Stimulated activated CD4-positive, alpha-beta T cell treated with anti-CD3 and anti-CD28 coated beads, Interleukin-4, amount 100 ng/mL, for 4 hours (primary cell): ENCODE measurements around the gene MGAT4A.
"Not testable (repeated sequence)": the region's sequence is repeated elsewhere in the genome, so short reads cannot be mapped to it uniquely, and the experiment has no call there.

ENCODE experiments used
- DNase-seq, 2 experiments: peaks; one replicate each; pipeline ENCODE4 v3.0.0-alpha.2; 2020

MGAT4A gene

DNA sequence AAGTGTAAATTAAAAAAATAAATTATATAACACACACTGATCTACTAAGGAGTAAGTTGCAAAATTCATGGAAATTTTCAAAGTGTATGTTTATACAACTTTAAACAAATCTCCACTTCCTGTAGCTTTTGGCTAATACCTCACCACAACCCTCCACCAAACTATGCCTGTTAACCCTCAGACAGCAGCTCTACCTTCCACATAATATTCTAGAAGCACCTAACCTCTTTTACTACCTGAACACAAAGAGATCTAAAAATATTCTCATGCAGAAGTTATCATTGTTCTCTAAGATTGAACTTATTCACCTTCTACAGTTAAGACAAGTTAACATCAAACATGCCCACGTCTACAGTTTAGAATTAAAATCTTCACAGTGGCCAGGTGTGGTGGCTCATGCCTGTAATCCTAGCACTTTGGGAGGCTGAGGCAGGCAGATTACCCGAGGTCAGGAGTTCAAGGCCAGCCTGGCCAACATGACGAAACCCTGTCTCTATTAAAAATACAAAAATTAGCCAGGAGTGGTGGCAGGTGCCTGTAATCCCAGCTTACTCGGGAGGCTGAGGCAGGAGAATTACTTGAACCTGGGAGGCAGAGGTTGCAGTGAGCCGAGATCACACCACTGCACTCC is 2.7 kb downstream of the MGAT4A start:
- DNase-seq: not testable (repeated sequence)

DNA sequence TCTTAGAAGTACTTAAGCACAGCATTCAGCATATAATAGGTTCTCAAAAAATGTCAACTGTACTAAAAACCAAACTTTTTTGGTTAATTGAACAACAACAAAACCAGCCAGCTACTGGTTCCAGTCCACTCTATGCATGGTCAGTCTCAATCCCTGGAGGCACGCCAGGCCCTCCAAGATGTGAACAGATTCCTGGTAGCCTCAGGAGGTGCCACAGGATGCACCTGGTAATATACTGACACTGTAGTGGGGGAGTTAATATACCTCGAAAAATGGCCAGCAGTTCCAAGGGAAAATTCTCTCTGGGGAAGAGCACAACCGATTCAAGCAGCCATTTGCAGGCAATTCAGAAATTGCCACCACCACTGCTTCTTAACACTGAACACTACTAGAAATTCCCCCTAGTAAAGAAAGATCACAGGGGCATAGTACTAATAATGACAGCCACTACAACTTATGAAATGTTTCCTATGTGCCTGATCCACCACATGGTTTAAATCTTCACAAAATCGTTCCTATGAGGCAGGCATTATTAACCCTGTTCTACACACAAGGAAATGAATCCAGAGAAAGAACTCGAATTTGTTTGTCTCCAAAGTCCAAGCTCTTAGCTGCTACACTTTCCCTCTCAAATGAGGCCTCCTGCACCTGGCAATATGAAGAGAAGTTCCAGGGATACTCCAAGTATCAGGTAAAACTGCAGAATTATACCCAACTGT is 3.4 kb downstream of the MGAT4A start:
- DNase-seq: no peak

DNA sequence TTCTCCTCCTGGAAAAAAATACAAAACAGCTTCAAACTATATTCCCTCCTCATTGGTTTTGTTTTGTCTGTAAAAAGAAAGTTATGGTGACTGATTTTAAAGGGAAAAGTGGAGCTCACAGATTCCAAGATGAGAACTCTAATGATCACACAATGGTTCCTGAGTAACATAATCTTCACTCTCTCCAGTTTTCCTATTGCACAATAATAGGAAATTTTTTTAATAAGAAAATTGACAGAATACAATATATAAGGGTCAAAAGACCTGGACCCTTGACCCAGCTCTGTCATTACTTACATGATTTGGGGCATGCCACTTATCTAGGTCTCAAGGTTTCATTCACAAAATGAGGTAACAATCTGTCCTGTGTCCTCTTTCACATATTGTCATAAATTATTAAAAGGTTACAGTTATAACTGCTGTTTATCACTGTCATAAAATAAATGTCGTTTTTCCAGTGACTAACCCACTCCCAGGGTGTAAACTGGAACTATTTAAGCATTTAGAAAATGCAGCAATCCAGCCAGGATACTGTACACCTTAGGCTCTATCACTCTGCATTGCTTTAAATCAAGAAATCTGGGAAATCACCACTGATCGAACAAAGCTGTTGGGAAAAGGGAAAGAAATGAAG is 4.1 kb downstream of the MGAT4A start:
- no peak for DNase-seq

DNA sequence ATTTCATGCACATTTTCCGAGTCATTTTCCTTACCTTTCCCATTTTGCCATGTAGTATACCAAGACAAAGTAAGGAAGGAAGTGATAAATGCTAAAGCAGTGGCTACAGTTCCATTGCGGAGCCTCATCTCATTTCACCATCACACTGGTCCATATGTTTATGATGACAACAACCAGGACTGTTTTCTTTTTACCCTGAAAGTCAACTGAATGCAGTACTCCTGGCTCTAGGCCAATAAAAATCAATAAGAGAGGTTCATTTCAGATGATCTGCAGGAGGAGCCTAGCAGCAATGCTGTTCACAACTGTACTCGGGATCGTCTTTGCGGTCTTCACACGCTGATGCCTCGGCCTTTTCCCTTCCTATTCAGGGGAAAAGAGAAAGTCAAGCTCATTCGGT is 4.7 kb downstream of the MGAT4A start:
- no peak for DNase-seq

DNA sequence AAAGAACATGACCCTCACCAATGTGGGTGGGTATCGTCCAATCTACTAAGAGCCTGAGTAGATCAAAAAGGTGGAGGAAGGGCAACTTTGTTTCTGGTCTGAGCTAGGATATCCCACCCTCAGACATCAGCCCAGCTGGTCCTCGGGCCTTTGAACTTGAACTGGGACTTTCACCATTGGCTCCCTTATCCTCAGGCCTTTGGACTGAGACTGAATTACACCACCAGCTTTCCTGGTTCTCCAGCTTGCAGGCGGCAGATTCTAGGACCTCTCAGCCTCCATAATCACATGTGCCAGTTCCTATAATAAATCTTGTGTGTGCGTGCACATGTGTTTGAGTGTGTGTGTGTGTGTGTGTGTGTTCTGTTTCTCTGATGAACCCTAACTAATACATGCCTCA is 10.6 kb downstream of the MGAT4A start:
- DNase-seq: no peak

DNA sequence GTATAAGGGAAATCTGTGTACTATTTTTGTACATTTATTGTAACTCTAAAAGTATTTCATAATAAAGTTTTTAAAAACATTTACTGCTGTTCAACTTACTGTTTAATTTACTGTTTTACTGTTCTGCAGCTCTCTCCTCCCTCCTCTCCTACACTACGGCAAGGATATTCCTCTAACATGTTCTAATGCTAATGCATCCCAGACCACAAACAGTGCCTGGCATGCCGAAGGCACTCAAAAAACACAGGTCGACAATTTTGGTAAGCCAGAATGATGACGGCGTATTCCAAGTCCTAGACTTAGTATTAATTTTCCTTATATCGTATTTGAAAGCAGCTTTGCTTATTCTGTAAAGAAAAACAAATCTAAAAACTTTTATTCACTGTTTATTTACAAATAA is 13.3 kb downstream of the MGAT4A start:
- no peak for DNase-seq

DNA sequence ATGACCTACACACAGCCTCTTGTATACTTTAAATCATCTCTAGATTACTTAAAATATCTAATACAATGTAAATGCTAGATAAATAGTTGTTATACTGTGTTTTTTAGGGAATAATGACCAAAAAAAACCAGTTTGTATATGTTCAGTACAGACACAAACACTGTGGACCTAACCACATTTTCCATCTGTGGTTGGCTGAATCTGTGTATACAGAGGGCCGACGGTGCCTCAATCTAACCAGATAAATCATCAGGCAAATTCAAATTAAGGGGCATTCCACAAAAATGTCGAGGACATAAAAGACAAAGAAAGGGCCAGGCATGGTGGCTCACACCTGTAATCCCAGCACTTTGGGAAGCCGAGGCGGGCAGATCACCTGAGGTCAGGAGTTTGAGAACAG is 14.1 kb downstream of the MGAT4A start:
- DNase-seq: no peak

DNA sequence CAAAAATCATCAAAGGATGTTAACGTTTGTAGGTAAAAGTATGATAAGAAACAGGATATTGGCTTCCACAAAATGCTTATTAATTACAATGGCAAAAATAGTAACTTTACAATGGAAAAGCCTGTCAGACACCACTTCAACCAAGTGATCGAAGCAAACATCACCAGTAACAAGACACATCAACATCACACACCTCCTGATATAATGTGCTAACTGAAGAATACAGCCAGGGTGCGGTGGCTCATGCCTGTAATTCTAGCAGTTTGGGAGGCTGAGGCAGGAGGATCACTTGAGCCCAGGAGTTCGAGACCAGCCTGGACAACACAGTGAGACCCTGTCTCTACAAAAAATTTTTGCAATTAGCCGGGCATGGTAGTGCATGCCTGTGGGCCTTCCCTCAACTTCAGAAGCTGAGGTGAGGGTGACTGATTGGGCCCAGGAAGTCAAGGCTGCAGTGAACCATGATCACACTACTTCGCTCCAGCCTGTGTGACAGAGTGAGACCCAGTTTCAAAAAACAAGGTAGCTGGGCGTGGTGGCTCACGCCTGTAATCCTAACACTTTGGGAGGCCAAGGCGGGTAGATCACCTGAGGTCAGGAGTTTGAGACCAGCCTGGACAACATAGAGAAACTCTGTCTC is 15.0 kb downstream of the MGAT4A start:
- no peak for DNase-seq

DNA sequence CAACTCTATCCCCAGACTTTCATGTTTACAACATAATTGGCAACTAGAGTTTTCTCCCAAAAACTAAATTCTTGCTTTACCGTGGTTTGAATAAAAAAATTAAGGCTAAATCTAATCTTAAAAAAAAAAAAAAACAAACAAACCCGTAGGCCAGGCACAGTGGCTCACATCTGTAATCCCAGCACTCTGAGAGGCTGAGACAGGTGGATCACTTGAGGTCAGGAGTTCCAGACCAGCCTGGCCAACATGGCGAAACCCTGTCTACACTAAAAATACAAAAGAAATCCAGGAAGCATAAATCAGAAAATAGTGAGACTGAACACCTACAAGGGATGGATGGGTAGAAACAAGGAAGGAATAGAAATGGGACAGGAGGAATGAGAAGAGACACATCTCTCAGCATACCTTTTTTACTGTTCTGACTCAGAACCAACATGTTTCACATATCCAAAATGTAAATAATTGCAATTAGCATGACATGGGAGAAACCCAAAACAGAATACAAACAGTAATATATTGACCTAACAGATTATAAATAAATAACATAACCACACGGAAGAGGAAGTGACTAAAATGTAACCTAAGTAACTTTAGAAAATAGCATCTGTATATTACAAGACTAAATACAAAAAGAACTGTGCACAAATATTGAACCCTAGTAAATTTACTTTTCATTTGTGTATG is 17.5 kb downstream of the MGAT4A start:
- DNase-seq: no peak

DNA sequence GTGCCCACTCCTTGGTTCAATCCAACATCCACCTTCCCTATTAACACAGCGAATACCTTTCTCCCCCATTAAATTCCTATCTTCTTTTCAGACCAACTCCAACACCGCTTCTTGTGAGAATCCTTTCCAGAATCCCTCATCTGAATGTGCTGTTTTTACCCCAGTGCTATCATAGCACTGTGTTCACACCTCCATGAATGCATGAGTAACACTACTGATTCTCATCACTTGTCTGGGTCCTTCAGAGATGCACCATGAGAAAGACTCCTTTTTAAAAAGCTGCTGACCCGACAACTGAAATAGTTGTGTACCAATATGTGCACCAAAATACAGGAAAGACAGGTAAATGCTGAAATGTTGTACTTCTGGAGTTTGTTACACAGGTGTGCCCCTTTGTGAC is 18.8 kb downstream of the MGAT4A start:
- DNase-seq: no peak

DNA sequence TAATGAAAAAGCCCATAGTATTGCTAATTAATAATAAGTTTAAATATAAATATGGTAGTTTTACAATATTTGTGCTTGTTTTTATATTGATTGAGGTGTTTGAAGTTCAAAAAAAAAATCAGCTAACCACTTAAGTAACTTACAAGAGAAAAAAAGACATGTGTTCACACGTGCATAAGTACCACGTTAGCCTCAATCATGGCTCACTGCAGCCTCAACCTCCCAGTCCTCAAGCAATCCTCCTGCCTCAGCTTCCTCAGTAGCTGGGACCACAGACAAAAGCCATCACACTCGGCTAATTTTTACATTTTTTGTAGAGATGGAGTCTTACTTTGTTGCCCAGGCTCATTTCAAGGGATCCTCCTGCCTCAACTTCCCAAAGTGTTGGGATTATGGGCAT is 19.4 kb downstream of the MGAT4A start:
- no peak for DNase-seq

DNA sequence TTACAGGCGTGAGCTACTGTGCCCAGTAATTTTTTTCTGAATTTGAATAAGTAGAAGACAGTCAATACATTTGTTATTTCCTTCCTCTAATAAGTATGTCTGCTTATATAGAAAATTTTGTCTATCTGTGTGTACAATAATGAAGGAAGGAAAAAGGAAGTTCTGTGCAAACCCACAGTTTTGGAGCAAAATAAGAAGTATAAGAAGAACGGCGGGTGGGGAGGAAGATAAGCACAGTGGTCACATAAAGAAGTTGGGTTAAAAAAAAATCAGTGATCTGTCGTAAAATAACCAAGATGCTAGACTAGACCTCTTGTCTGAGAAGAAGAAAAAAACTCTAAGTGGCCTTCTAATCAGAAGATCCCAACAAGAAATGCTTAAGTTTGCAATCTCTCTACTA is 20.2 kb downstream of the MGAT4A start:
- DNase-seq: no peak

DNA sequence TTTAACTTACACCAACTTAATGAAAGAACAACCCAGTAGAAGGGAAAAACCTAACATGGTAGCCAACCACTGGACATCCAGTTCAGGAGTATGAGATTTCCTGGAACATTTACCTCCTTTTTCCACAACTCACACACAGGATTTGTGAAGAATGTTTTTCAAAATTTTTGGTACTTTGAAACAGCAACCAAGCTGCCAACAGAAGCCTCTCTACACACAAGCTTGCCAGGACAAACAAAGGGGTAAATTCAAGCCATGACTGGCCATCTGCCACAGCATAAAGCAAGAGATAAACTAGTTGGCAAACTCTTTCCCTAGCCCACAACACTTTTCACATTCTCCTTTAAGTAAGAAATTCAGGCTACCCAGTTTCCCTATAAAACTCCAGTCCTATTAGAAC is 21.4 kb downstream of the MGAT4A start:
- DNase-seq: no peak

DNA sequence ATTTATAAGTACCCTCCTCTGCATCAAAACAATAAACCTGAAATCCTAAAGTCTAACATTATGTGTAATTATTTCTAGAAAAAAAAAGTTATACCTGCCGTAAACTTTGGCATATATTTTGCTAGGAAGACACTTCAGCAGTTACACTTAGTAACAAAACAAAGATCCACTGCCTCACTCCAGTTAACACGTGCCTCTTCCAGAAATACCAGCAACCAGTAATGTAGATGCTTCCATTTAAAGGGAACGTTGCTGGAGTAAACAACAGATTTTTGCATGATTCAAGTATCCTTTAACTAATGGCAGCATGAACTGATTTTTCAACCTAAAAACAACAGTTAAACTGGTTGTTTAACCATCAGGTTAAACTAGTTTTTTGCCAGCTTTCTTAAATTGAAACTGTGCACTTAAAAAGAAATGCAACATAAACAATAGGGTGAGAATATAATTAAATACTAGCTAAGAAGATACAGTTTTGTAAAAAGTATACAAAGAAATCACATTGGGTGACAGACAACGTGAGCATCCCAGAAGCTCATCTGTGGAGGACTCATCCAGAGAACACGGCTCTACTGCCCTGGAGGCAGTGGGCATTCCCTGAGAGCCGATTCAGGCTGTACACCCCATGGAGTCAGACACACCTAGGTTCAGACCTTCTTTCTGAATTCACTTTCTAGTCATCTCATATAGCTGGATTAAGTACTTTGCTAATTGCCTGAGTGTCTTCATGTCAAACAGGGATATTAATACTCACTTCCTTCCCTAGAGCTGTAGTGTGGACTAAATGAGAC is 22.3 kb downstream of the MGAT4A start:
- DNase-seq: no peak

DNA sequence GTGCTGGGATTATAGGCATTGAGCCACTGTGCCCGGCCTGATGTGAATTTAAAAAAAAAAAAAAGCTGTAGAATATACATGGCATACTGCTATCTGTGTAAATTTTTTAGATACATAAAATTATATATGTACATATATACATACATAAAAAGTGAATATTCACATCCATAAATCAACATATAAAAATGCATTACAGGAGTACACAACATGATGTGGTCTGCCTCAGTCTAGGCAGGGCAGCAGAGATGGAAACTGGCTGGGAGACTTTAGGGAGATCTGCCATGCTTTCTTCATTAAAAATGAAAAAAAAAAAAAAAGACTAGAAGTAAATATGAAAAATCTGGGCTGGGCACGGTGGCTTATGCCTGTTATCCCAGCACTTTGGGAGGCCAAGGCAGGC is 24.3 kb downstream of the MGAT4A start:
- no peak for DNase-seq

DNA sequence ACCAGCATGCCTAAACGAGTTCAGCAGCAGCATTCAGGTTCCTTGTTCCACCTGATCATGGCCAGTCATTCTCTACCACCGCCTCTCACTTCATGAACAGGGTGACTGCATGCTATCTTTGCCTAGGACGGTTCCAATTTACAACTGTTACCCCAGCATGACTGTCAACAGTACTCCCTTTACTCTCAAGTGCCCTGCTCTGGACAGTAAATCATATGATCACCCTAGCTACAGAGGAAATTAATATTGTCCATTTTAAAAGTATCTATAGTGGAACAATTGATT is 25.7 kb downstream of the MGAT4A start:
- no peak for DNase-seq

DNA sequence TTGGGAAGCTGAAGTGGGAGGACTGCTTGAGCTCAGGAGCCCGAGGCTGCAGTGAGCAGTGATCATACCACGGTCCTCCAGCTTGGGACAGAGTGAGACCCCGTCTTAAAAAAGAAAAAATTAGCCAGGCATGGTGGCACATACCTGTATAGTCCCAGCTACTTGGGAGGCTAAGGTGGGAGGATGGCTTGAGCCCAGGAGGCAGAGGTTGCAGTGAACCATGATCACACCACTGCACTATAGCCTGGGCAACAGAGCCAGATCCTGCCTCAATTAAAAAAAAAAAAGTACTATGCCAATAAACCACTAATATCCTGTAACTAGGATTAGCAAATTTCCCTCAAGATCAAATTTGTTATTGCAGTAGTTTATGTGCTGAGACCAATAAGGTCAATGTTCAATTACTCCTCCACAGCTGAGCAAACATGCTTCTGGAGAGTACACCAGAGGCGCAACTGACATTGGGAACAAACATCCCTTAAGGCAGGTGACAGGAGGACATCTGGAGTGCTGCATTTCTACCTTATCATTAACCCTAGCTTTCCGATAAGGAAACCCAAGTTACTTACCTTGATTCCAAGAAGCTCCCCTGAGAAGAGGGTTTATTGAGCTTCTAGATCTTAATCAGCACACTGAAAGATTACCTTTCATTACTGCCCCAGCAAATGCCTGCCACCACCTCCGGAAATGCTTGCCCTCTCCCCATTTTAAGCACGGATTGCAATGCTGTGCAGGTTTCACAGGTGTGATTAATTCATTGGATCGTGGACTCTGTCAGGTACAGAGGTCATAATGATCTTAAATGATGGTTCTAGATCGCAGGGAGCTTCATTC is 26.2 kb downstream of the MGAT4A start:
- no peak for DNase-seq

DNA sequence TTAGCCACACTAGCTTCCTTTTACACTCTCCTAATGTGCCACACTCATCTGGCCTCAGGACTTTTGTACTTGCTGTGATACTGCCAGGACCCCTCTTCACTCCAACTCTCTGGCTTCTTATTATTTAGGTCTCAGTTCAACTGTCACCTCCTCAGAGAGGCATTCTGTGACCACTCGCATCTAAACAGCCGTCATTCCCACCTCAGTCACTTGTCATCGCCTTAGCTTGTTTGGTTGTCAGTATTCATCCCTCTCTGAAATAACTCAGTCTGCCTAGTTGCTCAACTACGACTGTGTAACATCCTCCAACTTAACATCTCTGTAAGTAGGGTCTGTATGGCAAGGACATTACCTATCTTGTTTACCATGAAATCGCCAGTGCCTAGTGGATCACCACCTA is 27.2 kb downstream of the MGAT4A start:
- no peak for DNase-seq

DNA sequence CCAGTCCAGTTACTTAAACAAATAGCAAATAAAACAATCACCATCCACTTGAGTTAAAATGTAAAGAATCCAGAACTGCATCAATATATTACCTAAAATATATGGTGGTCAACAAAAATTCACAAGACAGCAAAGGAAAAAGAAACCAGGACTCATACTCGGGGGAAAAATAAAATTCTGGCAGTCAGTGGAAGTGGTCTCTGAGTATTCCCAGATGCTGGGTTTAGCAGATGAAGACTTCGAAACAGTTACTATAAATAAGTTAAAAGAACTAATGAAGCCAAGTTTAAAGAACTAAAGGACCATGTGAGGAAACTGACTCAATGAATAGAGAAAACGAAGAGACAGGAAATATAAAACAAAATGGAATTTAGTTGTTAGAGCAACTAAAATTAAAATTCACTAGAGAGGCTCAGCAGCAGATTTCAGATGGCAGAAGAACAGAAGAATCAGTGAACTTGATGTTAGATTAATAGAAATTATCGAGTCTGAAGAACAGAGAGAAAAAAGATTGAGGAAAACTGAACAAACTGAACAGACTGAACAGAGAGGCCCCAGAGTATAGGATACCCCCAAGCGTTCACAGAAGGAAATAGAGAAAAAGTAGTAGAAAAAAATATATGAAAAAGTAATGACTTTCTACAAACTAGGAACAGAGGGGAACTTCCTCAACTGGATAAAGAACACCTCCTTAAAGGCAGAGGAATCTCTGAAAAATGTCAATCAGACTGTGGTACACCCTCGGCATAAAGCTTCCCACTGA is 27.9 kb downstream of the MGAT4A start:
- no peak for DNase-seq

DNA sequence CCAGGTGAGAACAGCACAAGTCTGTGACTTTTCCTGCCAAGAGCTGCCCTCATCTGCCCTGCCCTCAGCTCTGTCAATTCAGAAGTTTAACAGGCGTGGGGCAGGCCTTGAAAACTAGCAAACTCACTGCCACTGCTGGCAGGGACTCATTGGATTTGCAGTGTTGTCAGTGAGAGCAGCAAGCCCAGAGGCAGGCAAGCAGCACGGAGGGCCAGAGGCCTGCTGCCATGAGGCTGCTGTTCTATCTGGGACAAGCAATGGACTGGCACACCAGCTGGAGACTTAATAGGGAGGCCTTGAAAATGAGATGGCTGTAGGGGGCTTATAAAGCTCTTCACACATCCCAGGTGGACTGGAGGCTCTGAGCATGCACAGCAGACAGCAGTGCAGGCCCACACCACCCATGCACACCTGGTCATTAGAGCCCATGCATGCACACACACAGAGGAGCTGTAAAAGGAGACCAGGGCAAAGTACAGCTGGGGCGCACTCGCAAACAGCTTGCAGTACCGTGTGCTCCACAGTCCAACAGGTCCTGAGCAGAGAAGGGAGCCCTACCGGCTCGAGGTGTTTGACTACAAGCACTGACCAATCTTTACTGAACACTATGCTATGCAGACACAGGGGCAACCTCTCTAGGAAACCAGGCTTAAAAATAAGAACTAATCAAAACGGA is 28.7 kb downstream of the MGAT4A start:
- DNase-seq: no peak

DNA sequence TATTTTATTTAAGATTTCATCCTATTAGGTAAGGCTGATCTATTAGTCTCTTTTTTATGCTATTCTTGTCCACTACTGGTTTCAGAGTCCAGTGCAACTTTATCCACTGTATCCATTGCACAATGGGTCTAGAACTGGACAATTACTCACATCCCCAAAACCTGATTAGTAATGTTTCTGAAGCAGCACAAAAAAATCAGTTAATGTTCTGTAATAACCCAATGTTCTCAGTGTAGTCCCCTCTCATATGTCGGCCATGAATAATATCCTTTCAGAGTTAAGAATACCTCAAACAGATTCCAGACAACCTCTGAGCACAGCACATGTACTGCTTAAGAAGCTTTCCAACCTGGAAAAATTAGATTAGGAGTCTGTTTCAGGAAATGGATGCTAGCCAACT is 29.7 kb downstream of the MGAT4A start:
- DNase-seq: no peak
